OCI-LY7 (cell line): ENCODE results near the gene TACO1. TPM values are rescaled to one million over a fixed set of nuclear protein-coding genes. Genes with fewer than 3 reads are reported as not detected.

Experiments
- BruUV-seq: library from RNA; stranded (reverse); fragments of 400-500 nt; replicated peaks from 2 replicates; lab custom pipeline; 2021; lab: Mats Ljungman, UMichigan
- CTCF ChIA-PET: fragments of 300-600 bp; sonication (Branson Sonifier 250); formaldehyde crosslinking; loops from one replicate; lab custom pipeline; 2022; ENCODE audit warnings: antibody characterized with exemption; ENCODE audit not compliant: unreplicated experiment; lab: Charles Lee
- POLR2A ChIA-PET: fragments of 300-600 bp; sonication (Branson Sonifier 250); formaldehyde crosslinking; loops from one replicate; lab custom pipeline; 2022; ENCODE audit warnings: antibody characterized with exemption; lab: Charles Lee
- DNase-seq: peaks from one replicate; pipeline ENCODE4 v3.0.0-alpha.2; 2015; ENCODE audit warnings: low spot score
- H2AFZ ChIP-seq: fragments of 200-600 bp; sonication (generic), shearing (Covaris generic); 2 replicates; pipeline ENCODE4 v1.6.1; 2014; ENCODE audit warnings: mild to moderate bottlenecking, antibody characterized with exemption, low read length, moderate library complexity
- H3K27ac ChIP-seq: fragments of 200-600 bp; sonication (generic); 2 replicates; pipeline ENCODE4 v1.5.1; 2014; ENCODE audit warnings: mixed run types, low read depth, mild to moderate bottlenecking, moderate library complexity, low read length, inconsistent platforms; ENCODE audit not compliant: poor library complexity, severe bottlenecking
- H3K36me3 ChIP-seq: fragments of 200-600 bp; sonication (generic); 2 replicates; pipeline ENCODE4 v1.6.1; 2014; ENCODE audit warnings: mild to moderate bottlenecking, antibody characterized with exemption, low read length, moderate library complexity, mixed read lengths; ENCODE audit not compliant: insufficient read depth
- H3K4me1 ChIP-seq: fragments of 200-600 bp; sonication (generic); 2 replicates; pipeline ENCODE4 v1.5.1; 2014; ENCODE audit warnings: mild to moderate bottlenecking, low read length; ENCODE audit not compliant: insufficient read depth, poor library complexity, severe bottlenecking
- H3K4me2 ChIP-seq: fragments of 200-600 bp; sonication (generic); 2 replicates; pipeline ENCODE4 v1.6.1; 2014; ENCODE audit warnings: mild to moderate bottlenecking, low read length
- H3K4me3 ChIP-seq: fragments of 200-600 bp; sonication (generic); 2 replicates; pipeline ENCODE4 v1.5.1; 2014; ENCODE audit warnings: mild to moderate bottlenecking, low read depth, low read length; ENCODE audit not compliant: poor library complexity, severe bottlenecking
- H3K79me2 ChIP-seq: fragments of 200-600 bp; sonication (generic); 2 replicates; pipeline ENCODE4 v1.6.1; 2016; ENCODE audit warnings: low read depth, mild to moderate bottlenecking, low read length, moderate library complexity, mixed read lengths; ENCODE audit not compliant: insufficient read depth
- H3K9me2 ChIP-seq: fragments of 200-600 bp; sonication (generic); 2 replicates; pipeline ENCODE4 v1.6.1; 2016; ENCODE audit warnings: mild to moderate bottlenecking, low read length, mixed read lengths; ENCODE audit not compliant: insufficient read depth
- H3K9me3 ChIP-seq: fragments of 200-600 bp; sonication (generic); 2 replicates; pipeline ENCODE4 v1.6.1; 2014; ENCODE audit warnings: mild to moderate bottlenecking, mixed run types, low read length, mixed read lengths
- H4K20me1 ChIP-seq: fragments of 200-600 bp; sonication (generic); 2 replicates; pipeline ENCODE4 v1.6.1; 2014; ENCODE audit warnings: mild to moderate bottlenecking, antibody characterized with exemption, low read length, moderate library complexity, mixed read lengths; ENCODE audit not compliant: insufficient read depth
- CTCF ChIP-seq: fragments of 200-600 bp; sonication (generic); conservative IDR thresholded peaks from 2 replicates; pipeline ENCODE4 v1.5.1; 2014; ENCODE audit warnings: mild to moderate bottlenecking, antibody characterized with exemption, low read length, moderate library complexity, mixed read lengths
- EZH2phosphoT487 ChIP-seq: fragments of 200-600 bp; sonication (generic); IDR thresholded peaks from 2 replicates; pipeline ENCODE4 v1.6.1; 2018; ENCODE audit warnings: low read depth, borderline replicate concordance, mild to moderate bottlenecking, mixed run types, antibody characterized with exemption, low read length, moderate library complexity, mixed read lengths
- intact Hi-C: fragments of 100-400 bp; cut with micrococcal nuclease; formaldehyde crosslinking; loops from one replicate; pipeline ENCODE4 v1.10.0; 2022; ENCODE audit not compliant: unreplicated experiment
- total RNA-seq, 2 experiments: library from RNA; depleted of rRNA in 1 of 2; stranded (reverse); fragments of >200 nt in 1 of 2; shearing (Covaris generic) in 1 of 2; gene quantifications; 2 replicates each; pipeline ENCODE4 v1.2.3, GENCODE V29; 2014 to 2022

The TACO1 gene
- total RNA-seq, 2 experiments from 2014 or later = 13.4 to 26.0 TPM

- BruUV-seq = no TSS peak
- H3K4me2 ChIP-seq = no peak overlapping the region
- POLR2A ChIA-PET = interaction anchor here (0.6 to 1.5 kb wide), 3 partner anchors 22 to 77 kb away, joined by 3 to 5 read pairs (median 5); no protein-coding TSS in a partner anchor
Measured at GRCh38 chr17:63626551-63627180, 26.0 kb downstream of the TACO1 start.

GRCh38 chr17:63629627-63630026 is 28.9 kb downstream of the TACO1 start:
- Histone ChIP-seq H3K27ac (no peak overlapping the region), H3K4me3 (no peak overlapping the region), H4K20me1 (no peaks in the 10 kb centered on the region), H3K79me2 (peaks cover 5% of the 10 kb centered on the region), H3K9me3 (no peaks in the 10 kb centered on the region), H3K4me1 (peaks cover 5% of the 10 kb centered on the region), H3K4me2 (no peak overlapping the region), H2AFZ (no peak overlapping the region), H3K9me2 (no peaks in the 10 kb centered on the region), H3K36me3 (peaks cover 16% of the 10 kb centered on the region; the same call in 1 of the 2 replicates)
- TF ChIP-seq EZH2phosphoT487 = no peak
- TF ChIP-seq CTCF = no peak
- no TSS peak for BruUV-seq
- DNase-seq = no peak
- ChIA-PET POLR2A (no interaction called here), CTCF (no interaction called here)
- intact Hi-C loops = loop anchor here (10.0 kb wide), 1 partner anchor 145 kb away; the partner anchor contains the start of genes CCDC47 and DDX42

More at GRCh38 chr17:63626551-63627180, 26.0 kb downstream of the TACO1 start:
- Histone ChIP-seq H3K27ac (no peak overlapping the region), H3K79me2 (peaks cover 22% of the 10 kb centered on the region), H3K9me3 (no peaks in the 10 kb centered on the region), H3K4me1 (peaks cover 19% of the 10 kb centered on the region), H3K4me3 (no peak overlapping the region), H3K9me2 (no peaks in the 10 kb centered on the region), H3K36me3 (no peaks in the 10 kb centered on the region), H2AFZ (no peak overlapping the region), H4K20me1 (no peaks in the 10 kb centered on the region)
- DNase-seq = no peak
- intact Hi-C loops = loop anchor here (10.0 kb wide), 1 partner anchor 148 kb away; the partner anchor contains the start of genes CCDC47 and DDX42
- CTCF ChIA-PET = no interaction called here
- TF ChIP-seq EZH2phosphoT487 = no peak
- no peak for TF ChIP-seq CTCF

GRCh38 chr17:63631062-63631461 is 30.4 kb downstream of the TACO1 start:
- TF ChIP-seq CTCF (no peak), EZH2phosphoT487 (no peak)
- Histone ChIP-seq H4K20me1 (no peaks in the 10 kb centered on the region), H3K9me3 (no peaks in the 10 kb centered on the region), H3K4me1 (no peaks in the 10 kb centered on the region), H3K79me2 (no peaks in the 10 kb centered on the region), H3K4me3 (no peak overlapping the region), H3K4me2 (no peak overlapping the region), H3K36me3 (peaks cover 28% of the 10 kb centered on the region; the same call in 1 of the 2 replicates), H3K9me2 (no peaks in the 10 kb centered on the region), H3K27ac (no peak overlapping the region), H2AFZ (no peak overlapping the region)
- CTCF ChIA-PET = interaction anchor here (0.6 kb wide), 1 partner anchor 12 kb away, joined by 3 read pairs; no protein-coding TSS in a partner anchor
- DNase-seq = no peak
- POLR2A ChIA-PET = no interaction called here
- intact Hi-C loops = no loop called here
- no TSS peak for BruUV-seq
